ENCODE data around the gene GHRH.

The GHRH gene

DNA sequence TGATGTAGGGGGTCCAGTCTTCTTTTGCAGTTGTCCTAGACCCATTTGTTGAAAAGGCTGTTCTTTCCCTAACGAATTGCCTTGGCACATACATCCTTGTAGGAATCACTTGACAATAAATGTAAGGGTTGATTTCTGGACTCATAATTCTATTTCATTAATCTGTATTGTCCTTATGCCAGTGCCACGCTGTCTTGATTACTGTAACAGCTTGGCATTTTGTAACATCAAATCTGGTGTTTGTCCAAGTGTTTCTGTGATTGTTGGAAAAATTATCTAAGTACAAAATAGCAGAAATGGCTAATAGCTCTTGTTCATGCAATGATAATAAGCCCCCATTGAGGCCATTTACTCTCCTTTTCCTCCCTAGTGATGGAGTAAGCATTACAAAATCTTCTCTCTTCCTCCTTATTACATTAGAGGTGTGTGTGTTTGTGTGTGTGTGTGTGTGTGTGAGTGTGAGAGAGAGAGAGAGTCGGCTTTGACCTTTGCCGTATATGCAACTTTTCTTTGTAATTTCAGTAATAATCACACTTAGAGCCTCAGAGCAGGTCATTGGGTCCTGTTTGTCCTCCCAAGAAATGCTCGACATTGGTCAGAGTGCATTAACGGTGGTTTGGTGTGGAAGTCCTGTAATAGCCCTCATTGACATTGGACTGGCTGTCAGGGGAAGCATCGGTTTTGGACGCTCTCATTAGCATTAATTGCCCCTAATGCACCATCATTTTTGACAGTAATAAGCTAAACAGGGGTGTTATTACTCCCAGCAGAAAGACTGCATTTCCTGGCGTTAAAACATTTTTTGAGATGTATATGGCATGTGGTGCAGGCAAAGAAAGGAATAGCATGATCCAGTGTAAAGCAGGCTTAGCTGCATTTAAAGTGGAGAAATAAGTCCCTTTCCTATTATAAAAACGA lies 41.6 kb downstream of the GHRH start:
- no peak overlapping the region for H3K4me3 ChIP-seq (ENCODE audit: low read depth, low read length)
- TF ChIP-seq MYC (IDR thresholded peaks at IDR 0.05; ENCODE audit: low read depth, low read length), result no peak
- TF ChIP-seq POLR2A (IDR thresholded peaks at IDR 0.05; ENCODE audit: extremely low read depth, insufficient read length), result no peak
- TF ChIP-seq, protein P1, sequence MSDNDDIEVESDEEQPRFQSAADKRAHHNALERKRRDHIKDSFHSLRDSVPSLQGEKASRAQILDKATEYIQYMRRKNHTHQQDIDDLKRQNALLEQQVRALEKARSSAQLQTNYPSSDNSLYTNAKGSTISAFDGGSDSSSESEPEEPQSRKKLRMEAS (IDR thresholded peaks at IDR 0.05; ENCODE audit: low read depth, low read length), result no peak
- no peak for TF ChIP-seq CTCF (IDR thresholded peaks at IDR 0.05; ENCODE audit: low read depth, low read length)
- DNase-seq (ENCODE audit: low read depth), result no peak

DNA sequence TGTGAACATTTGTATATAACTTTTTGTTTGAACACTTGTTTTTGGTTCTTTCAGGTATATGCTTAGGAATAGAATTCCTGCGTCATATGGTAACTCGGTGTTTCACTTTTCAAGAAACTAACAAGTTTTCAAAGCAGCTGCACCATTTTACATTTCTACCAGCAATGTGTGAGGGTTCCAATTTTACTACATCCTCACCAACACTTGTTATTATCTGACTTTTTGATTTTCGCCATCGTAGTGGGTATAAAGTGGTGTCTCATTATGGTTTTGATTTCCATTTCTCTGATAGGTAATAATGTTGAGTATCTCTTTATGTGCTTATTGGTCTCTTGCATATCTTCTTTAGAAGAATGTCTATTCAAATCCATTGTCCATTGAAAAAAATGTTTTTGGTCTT lies 42.6 kb downstream of the GHRH start:
- H3K4me3 ChIP-seq (ENCODE audit: low read depth, low read length), result no peak overlapping the region
- DNase-seq (ENCODE audit: low read depth), result no peak
- TF ChIP-seq, protein P1 (IDR thresholded peaks at IDR 0.05; ENCODE audit: low read depth, low read length), result no peak
- TF ChIP-seq POLR2A (IDR thresholded peaks at IDR 0.05; ENCODE audit: extremely low read depth, insufficient read length) (no peak), MYC (IDR thresholded peaks at IDR 0.05; ENCODE audit: low read depth, low read length) (no peak), CTCF (IDR thresholded peaks at IDR 0.05; ENCODE audit: low read depth, low read length) (no peak)

DNA sequence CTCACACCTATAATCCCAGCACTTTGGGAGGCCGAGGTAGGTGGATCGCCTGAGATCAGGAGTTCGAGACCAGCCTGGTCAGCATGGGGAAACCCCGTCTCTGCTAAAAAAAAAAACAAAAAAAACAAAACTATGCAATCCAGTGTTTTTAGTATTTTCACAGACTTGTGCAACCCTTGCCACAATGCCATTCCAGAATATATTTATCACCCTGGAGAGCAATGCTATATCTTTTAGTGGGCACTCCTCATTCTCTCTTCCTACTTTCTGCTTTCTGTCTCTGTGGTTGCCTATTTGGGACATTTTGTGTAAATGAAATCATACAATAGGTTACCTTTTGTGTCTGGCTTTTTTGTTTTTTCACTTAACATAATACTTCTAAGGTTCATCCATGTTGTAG lies 43.2 kb downstream of the GHRH start:
- no peak for TF ChIP-seq POLR2A (IDR thresholded peaks at IDR 0.05; ENCODE audit: extremely low read depth, insufficient read length)
- TF ChIP-seq MYC (IDR thresholded peaks at IDR 0.05; ENCODE audit: low read depth, low read length), result no peak
- TF ChIP-seq CTCF (IDR thresholded peaks at IDR 0.05; ENCODE audit: low read depth, low read length), result no peak
- TF ChIP-seq, protein P1 (IDR thresholded peaks at IDR 0.05; ENCODE audit: low read depth, low read length), result no peak
- no peak overlapping the region for H3K4me3 ChIP-seq (ENCODE audit: low read depth, low read length)
- DNase-seq (ENCODE audit: low read depth), result no peak

DNA sequence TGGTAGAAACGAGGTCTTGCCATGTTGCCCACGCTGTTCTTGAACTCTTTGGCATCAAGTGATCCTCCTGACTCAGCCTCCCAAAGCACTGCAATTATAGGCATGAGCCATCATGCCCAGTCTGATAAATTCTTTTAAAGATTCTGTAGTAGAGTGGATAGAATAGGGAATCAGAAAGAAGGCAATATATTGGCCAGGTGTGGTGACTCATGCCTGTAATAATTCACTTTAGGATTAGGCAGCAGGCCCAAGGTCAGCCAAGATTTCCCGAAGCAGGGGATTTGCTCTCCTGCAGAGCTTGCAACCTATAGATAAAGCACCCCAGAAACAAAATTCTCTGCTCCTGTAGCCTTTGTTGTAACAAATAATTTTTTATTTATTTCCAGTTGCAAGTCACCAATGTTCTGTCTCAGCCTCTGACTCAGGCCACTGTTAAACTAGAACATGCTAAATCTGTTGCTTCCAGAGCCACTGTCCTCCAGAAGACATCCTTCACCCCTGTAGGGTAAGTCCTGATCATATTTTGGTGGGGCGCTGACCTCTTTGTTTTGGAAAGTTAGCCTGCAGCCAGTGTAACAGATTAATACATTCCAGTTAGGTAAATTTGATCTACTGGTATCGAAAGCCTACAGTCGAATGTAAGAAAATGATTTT lies 51.8 kb downstream of the GHRH start:
- no peak for DNase-seq (ENCODE audit: low read depth)
- no peak for TF ChIP-seq MYC (IDR thresholded peaks at IDR 0.05; ENCODE audit: low read depth, low read length)
- no peak for TF ChIP-seq POLR2A (IDR thresholded peaks at IDR 0.05; ENCODE audit: extremely low read depth, insufficient read length)
- no peak for TF ChIP-seq CTCF (IDR thresholded peaks at IDR 0.05; ENCODE audit: low read depth, low read length)
- TF ChIP-seq, protein P1 (IDR thresholded peaks at IDR 0.05; ENCODE audit: low read depth, low read length), result no peak
- no peak overlapping the region for H3K4me3 ChIP-seq (ENCODE audit: low read depth, low read length)

DNA sequence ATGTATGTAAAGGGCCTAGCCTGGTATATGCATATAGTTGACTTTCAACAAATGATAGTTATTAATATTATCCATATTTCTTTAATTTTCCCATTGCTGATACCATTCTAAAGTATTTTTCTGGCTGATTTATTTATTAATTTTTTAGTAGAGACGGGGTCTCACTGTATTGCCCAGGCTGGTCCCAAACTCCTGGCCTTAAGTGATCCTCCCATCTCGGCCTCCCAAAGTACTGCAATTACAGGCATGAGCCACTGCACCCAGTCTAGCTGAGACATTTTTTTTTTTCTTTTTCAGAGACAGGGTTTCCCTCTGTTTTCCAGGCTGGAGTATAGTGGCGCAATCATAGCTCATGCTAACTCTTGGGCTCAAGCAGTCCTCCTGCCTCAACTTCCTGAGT lies 52.4 kb downstream of the GHRH start:
- H3K4me3 ChIP-seq (ENCODE audit: low read depth, low read length), result no peak overlapping the region
- DNase-seq (ENCODE audit: low read depth), result no peak
- TF ChIP-seq MYC (IDR thresholded peaks at IDR 0.05; ENCODE audit: low read depth, low read length), result no peak
- no peak for TF ChIP-seq CTCF (IDR thresholded peaks at IDR 0.05; ENCODE audit: low read depth, low read length)
- TF ChIP-seq, protein P1 (IDR thresholded peaks at IDR 0.05; ENCODE audit: low read depth, low read length), result no peak
- no peak for TF ChIP-seq POLR2A (IDR thresholded peaks at IDR 0.05; ENCODE audit: extremely low read depth, insufficient read length)
